ENCODE data around the gene SLC2A8.

Gene SLC2A8

DNA sequence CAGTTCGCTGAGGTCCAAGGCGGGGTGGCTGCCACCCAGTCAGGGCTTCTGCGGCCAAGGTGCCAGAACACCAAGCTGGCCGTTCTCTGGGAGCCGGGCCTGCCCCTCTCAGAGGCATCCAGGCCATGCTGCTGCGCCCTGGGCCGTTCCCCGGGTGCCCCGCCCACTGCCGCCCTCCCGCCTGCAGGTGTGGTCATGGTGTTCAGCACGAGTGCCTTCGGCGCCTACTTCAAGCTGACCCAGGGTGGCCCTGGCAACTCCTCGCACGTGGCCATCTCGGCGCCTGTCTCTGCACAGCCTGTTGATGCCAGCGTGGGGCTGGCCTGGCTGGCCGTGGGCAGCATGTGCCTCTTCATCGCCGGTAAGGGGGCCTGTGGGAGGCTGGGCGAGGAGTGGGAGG, 7.7 kb downstream of the SLC2A8 start:
- no peak for DNase-seq

DNA sequence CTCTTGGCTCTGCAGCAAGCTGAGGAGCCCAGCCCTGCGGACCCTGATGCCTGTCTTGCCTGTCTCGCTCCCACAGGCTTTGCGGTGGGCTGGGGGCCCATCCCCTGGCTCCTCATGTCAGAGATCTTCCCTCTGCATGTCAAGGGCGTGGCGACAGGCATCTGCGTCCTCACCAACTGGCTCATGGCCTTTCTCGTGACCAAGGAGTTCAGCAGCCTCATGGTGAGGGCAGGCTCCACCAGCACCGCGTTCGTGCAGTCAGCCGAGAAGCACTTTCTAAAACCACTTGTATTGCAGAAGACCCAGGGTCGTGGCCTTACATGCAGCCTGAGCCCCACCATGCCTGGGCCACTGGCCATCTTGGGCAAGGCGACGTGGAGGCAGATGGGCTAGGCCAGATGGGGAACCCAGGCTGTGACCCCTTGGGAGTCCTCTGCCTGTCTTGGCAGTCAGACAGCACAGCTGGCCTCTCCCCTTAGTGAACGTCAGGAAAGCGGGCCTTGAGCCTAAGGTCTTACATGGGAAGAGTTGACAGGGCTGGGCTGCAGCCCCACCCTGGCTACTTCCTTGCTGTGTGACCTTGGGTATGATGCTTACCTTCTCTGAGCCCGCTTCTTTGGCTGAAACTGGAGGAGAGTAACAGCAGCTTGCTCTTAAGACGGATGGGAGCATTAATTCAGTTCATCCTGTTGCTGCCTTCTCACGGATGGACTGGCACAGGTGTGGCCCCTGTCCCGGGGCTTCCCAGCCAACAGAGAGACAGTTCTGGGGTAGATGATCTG, 8.6 kb downstream of the SLC2A8 start:
- no peak for DNase-seq

DNA sequence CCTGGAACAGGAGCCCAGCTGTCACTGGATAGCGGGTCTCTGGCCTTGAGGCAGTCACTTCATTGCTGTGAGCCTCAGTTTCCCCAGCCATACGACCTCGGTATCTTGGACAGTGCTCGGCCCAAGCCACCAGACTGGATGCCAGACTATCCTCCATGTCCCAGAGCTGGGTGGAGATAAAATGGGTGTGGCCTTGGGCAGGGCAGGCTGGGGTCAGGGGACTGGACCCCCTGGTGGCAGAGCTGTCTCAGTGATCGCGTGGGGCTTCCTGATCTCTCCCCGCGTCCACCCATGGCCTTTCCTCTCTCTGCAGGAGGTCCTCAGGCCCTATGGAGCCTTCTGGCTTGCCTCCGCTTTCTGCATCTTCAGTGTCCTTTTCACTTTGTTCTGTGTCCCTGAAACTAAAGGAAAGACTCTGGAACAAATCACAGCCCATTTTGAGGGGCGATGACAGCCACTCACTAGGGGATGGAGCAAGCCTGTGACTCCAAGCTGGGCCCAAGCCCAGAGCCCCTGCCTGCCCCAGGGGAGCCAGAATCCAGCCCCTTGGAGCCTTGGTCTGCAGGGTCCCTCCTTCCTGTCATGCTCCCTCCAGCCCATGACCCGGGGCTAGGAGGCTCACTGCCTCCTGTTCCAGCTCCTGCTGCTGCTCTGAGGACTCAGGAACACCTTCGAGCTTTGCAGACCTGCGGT, 10.0 kb downstream of the SLC2A8 start:
- no peak for DNase-seq

DNA sequence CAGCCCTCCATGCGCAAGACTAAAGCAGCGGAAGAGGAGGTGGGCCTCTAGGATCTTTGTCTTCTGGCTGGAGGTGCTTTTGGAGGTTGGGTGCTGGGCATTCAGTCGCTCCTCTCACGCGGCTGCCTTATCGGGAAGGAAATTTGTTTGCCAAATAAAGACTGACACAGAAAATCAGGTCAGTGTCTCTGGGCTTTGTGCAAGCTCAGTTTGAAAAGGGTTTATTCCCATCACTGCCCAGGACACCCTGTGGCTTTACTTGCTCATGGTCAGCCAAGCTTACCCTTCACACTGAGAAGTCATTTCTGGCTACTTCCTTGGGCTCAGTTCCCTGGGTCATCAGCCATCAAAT, 10.5 kb downstream of the SLC2A8 start:
- no peak for DNase-seq

DNA sequence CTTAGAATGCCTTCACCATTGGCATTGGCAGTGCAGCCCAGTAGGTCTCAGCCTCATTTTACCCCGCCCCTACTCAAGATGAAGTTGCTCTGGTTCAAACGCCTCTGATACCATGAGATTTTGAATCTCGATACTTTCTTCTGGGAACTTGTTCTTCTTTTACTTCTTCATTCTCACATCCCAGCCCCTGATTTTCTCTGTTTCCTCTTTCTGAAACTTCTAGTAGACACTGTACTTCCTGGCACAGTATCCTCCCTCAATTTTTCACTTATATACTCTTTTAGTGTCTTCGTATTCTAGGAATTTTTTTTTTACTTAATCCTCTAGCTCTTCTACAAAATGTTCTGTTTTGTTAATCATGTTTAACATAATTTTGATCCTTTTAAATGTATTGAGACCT, 14.2 kb downstream of the SLC2A8 start:
- no peak for DNase-seq

DNA sequence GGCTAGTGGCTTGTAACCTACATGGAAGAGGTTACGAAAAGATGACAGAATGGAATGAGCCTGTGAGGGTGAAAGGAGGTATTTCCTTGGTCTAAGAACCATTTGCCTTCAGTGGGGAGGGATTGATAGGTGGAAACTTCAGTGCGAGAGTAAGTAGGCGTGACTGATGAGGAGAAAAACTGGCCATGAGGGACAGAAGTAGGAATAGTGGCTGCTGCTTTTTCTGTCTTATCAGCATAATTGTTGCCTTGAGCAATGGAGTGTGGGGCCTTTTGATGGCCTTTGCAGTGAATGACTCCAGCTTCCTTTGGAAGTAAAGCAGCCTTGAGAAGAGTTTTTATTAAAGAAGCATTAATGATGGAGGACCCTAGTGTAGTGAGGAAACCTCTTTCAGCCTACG, 18.2 kb downstream of the SLC2A8 start:
- DNase-seq: no peak

DNA sequence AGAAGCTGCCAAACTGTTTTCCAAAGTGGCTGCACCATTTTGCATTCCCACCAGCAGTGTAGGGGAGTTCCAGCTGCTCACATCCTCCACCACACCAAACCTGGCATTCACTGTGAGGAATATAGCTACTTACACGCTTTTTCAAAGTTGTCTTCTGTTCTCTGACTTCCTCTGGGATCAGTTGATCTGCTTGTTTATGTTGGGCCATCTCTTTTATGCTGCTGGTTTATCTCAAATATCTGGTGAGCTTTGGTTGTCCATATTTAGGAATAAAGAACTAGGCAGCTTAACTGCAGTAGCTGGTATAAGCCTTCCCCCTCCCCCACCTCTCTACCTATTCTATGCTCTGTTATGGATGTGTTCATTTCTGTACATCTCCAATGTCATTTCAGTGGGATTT, 18.7 kb downstream of the SLC2A8 start:
- no peak for DNase-seq

DNA sequence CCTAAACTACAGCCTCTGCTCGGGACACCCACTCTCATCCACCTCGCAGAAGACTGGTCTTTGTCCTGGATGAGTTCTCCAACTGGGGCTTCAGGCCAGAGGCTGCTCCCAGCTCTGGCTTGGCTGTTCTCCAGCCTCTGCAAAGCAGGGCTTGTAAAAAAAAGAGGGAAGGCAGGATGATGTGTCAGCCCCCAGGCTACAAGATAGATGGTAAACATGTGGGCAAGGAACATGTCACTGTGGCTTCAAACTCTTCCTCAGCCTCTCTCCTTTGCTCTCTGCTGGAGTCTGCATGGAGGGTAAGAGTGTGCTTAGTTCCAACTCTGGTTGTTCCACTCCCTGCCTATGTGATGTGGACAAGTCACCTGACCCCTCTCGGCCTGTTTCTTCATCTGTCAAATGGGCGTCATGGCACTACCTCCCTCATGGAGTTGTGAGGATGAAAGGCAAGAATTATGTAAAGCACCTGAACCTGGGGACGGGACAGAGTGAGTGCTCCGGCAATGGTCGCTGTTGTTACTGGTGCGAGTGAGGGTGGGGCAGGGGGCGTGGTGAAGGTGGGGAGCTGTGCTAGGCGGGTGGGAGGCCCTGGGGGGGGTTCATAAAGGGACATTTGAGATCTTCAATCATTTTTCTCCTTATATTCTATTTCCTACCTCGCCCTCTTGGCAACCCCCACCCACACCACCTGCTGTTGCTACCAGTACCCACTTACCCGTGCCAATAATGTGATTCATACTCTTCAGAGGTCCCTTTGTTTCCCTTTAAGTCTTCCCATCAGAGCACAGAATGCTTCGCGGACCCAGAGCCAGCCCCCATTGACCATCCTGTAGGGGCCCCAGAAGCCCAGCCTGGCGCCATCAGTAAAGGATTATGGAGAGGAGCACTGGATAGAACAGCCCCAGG, 20.4 kb downstream of the SLC2A8 start:
- DNase-seq: no peak

DNA sequence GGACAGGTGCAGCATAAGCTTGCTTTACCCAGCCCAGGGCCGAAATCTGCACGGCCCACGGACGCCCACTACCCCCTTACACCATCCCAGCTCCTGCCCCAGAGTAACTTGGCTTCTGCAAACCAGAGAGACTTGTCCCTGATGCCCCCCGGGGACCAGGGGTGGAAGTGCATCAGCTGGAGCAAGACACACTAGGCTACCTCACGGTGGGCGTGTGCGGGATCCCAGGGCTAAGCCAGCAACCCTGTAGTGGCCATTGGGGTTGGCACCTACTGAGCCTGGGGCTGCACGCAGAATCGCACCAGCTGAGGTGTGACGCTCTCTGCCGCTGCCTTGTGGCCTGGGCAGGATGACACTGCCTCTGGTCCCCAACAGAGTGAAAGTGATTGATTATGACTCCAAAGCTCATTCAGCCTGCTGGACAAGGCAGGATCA, 21.1 kb downstream of the SLC2A8 start:
- DNase-seq: no peak

DNA sequence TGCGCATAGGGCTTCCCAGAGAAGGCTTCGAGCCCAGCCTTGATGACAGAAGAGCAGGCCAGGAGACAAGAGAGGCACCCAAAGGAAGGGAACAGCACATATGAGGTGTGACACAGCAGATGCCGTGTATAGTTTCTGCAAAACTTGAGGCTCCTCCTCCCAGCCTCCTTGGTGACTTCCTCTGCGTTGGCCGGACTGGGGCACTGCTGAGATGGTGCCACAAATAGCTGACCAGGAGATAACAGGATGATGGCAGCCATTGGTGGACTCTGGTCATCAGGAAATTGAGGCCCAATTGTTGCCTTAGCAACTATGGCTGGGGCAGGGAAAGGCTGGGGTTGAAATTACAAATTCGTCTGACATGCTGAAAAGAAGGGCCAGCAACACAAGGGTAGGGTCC, 22.4 kb downstream of the SLC2A8 start:
- DNase-seq: no peak

DNA sequence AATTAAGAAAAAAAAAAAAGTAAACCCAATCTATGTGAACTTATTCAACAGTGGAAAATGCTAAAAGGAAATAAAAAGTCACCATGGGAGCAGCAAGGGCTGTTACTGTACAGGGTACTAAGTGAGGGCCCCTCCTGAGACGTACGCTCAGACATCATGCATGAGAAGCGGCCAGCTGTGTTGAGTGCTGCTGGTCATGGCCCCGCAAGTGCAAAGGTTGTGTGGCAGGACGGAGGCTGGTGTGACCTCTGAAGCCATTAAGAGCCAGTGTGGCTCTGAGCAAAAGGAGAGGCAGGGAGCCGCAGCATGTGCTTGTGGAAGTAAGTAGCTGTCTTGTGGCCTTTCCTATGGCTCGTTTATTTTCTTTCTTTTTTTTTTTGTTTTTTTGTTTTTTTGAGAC, 24.1 kb downstream of the SLC2A8 start:
- DNase-seq: no peak

DNA sequence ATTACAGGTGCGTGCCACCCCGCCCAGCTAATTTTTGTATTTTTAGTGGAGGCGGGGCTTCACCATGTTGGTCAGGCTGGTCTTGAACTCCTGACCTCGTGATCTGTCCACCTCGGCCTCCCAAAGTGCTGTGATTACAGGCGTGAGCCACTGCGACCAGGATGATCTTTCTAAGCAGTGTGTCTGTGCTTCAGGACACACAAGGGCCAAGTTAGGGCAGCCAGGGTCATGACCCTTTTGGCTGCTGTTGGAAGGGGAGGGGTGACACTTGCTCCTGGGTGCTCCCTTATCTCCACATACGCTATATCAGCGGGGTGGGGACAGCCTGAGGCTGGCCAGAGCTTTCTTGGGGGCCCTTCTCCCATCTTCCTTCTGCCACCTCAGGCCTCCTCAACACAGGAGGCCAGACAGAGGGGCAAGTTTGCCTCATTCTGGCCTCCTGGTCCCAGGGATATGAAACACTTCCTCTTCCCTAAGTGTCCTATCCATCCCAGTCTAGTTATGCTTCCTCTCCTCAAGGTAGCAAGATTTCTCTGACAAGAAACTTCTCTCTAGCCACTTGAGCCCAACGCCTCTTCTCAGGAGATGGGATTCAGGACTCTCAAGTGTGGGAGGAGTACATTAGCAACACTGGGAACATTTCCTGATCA, 25.3 kb downstream of the SLC2A8 start:
- DNase-seq: no peak

DNA sequence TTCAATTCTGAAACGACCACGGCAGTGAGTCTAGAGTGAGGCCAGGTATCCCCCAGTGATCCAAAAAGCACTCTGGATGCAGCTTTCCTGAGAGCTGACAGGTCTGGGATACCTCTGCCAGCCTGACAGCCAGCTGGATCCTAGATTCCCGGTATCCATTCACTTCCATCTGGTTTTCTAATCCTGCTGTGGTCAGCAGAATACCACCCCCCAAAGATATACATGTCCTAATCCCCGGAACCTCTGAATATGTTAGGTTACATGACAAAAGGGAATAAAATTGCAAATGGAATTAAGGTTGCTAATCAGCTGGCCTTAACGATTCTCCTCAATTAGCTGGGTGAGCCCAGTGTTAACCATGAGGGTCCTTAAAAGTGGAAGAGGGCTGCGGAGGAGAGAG, 25.8 kb downstream of the SLC2A8 start:
- no peak for DNase-seq

DNA sequence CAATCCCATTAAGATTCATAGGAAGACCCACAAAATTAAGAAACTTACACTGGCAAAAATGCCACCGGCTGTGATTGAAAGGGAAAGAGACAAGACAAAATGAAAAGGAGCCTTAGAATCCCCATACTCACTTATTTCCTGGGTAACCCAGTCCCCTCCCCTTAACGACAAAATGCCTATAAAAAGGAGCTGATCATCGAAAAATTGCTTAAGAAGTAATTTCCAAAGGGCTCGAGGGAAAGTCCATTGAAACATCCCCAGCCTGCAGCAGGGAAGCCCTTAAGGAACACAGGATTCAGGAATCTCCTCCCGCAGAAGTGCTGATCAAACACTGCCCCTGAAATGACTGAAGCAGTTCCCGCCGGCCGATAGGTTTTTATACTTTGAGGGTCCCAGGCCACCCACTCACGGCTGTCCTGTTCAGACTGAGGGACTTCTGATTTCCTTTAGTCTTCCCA, 26.5 kb downstream of the SLC2A8 start:
- no peak for DNase-seq

DNA sequence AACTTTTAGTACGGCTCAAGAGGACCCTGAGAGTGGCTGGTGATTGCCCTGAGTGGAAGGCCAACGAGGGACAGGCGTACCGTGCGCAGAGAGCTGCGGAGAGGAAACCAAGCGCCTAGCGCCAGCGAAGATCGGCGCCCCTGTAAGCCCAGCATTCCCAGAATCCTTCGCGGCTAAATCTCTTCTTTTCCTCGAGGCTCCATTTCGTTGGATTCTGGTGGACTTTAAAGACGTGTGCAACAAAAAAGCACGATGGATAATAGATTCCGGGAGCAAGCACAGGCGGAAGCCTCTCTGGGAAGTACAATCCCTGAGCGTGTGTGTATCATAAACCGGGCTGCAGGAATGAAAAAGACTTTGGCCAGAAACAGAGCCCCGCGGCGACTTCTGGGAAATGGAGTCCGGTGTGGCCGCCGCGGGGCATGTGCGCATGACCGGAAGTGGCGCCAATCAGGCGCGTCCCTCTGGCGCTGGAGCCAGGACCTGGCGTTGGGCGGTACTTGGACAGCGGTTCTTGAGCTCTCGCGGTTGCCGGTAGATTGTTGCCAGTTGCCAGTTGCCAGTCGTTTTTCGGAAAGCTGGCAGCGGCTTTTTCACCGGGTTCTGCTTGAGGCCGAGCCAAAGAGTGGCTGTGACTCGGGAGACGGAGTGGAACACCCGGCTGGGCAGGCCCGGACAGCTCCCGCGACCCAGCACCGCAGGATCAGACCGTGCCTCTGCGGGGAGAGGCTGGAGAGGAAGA, 27.1 kb downstream of the SLC2A8 start, which contains the start of gene ZNF79:
ZNF79 (plus strand) TSS at position 449 of the 742 bp plus-strand sequence. CDS start 406 bp downstream, outside the sequence.
- peak; percentile 70 for DNase-seq

DNA sequence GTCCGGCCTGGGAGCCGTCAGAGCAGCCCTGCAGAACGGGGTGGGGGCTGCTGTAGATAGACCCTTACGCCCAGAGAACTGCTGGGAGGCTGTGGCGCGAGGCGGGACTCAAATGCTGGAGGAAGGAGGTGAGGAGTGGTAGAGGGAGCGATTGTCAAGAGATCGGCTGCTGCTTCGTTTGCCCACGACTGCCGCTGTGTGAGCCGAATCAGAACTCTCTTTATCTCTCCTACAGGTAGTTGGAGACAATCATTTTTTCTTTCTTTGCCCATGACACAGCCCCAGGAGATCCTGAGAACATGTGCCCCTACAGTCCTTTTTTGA, 27.7 kb downstream of the SLC2A8 start:
- DNase-seq: no peak

DNA sequence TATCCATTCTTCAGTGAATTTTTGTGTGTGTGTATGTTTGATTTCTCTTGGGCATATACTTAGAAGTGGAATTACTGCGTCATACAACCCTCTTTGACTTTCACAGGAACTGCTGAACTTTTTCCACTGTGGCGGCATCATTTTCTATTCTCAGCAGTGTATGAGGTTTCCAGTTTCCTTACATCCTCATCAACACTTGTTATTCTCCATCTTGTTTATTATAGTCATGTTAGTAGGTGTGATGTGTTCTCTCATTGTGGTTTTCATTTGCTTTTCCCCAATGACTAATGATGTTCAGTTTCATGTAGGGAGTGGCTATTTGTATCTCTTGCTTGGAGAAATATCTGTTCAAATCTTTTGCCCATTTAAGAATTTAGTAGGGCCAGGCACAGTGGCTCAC, 29.8 kb downstream of the SLC2A8 start:
- no peak for DNase-seq

DNA sequence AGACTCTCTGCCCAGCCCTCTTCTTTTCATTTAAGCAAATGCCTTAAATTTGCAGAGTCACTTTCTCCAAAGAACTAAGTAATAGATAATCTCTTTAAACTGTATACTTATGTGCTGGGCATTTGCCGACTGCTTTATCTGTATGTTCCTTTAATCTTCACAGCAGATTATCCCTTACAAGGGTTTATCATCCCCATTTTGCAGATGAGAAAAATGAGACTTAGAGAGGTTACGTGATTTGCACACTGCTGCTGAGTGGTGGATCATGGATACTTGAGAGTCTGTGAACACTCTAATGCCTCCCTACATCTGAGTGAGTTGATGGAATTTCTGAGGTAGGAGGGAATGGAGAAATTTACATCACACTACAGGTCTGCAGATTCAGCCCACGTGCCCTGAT, 31.4 kb downstream of the SLC2A8 start:
- DNase-seq: no peak

DNA sequence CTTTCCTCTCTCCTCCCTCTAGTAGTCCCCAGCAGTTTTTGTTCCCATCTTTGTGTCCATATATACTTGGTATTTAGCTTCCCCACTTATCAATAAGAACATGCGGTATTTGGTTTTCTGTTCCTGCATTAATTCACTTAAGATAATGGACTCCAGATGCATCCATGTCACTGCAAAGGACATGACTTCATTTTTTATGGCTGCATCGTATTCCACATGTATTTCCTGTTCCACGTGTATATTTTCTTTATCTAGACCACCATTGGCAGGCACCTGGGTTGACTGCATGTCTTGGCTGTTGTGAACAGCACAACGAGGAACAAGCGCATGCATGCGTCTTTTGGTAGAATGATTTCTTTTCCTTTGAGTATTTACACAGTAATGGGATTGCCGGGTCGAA, 33.4 kb downstream of the SLC2A8 start:
- no peak for DNase-seq

DNA sequence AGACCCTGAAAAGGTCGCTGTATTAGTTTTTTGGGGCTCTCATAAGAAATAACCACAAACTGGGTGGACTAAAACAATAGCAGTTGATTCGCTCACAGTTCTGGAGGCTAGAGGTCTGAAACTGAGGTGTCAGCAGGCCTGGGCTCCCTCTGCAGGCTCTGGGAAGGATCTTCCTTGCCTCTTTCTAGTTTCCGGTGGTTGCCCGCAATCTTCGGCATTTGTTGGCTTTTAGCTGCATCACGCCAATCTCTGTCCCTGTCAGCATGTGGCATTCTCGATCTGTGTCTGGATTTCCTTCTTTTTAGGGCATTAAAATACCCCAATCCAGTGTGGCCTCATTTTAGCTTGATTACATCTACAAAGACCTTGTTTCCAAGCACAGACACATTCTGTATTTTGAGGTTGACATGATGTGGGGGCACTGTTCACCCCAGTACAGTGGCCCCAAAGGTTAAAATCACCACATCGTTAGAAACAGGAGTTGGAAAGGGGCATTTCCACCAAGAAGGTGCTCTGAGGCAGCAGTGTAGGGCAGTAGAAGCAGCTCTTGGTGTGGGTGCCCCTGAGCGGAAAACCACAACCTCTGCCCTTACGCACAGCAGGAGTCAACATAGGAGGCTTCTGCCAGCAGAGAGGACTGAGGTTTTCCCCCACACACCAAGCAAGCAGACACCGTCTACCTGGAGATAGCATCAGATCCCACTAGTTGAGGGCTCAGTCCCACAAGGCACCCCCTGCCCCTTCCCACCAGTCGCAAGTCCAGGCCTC, 40.7 kb downstream of the SLC2A8 start:
- DNase-seq: no peak

DNA sequence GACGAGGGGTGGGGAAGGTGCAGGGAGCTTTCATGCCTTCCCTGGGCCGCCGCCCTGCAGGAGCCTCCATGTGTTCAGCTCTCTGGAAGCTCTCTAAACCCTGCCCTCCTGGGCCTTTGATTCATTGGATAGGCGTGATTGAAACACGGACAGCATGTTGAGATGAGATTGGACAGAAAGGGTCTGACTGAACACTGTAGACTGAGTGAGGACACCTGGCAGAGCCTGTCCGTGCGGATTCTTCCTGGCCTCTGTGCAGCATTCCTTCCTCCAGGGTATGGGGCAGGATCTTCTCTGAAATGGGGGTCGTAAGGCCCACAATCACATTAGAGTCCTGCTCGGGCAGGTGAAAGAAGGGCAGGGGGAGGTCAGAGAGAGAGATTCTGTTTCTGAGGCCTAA, 41.4 kb downstream of the SLC2A8 start:
- no peak for DNase-seq

All from NCI-H2107 (cell line).